Fibroblast of lung (primary cell): ENCODE measurements around the gene KLK7.

Experiments used
- CTCF ChIP-seq, 2 donors: IDR thresholded peaks in 1 of 2; conservative IDR thresholded peaks in 1 of 2; 1 replicate in 1 of 2; 2 replicates in 1 of 2; pipeline ENCODE4 v1.5.1; 2011 to 2012; ENCODE audit warnings: low read length in 2 of 2, control low read depth in 1 of 2, inconsistent platforms in 1 of 2, low read depth in 1 of 2, mild to moderate bottlenecking in 1 of 2
- EZH2 ChIP-seq: IDR thresholded peaks from 2 replicates; pipeline ENCODE4 v1.5.1; 2012; ENCODE audit warnings: low read length, control low read depth, mild to moderate bottlenecking; ENCODE audit errors: missing control alignments

GRCh38 chr19:50977626-50978025, 6.1 kb downstream of the KLK7 start:
- TF ChIP-seq CTCF (conservative IDR thresholded peaks at IDR 0.05 in 1 of 2, IDR thresholded peaks at IDR 0.05 in 1 of 2; ENCODE audit: low read depth in 1 of 2, low read length in 2 of 2) = no peak
- no peak for TF ChIP-seq EZH2
